GM12878 (cell line): ENCODE measurements around the gene KHK. TPM values are rescaled to one million over a fixed set of nuclear protein-coding genes. Genes with fewer than 3 reads are reported as not detected.

Source experiments
- BRCA1 ChIP-seq: IDR thresholded peaks from 2 replicates; pipeline ENCODE4 v1.6.1; 2011; ENCODE audit warnings: low read depth, low read length, improper control_type of control experiment
- NRF1 ChIP-seq: conservative IDR thresholded peaks from 2 replicates; pipeline ENCODE4 v1.6.1; 2011; ENCODE audit warnings: mild to moderate bottlenecking, low read depth, low read length, improper control_type of control experiment
- RAD51 ChIP-seq: fragments of 450-650 bp; IDR thresholded peaks from 2 replicates; pipeline ENCODE4 v1.6.1; 2016; ENCODE audit warnings: moderate library complexity, mild to moderate bottlenecking, inconsistent platforms
- RELA ChIP-seq: fragments of 450-650 bp; IDR thresholded peaks from 2 replicates; pipeline ENCODE4 v1.8.0; 2014; ENCODE audit warnings: borderline replicate concordance; ENCODE audit not compliant: partially characterized antibody
- ZNF24 ChIP-seq: fragments of 450-650 bp; IDR thresholded peaks from 2 replicates; pipeline ENCODE4 v1.6.1; 2017; ENCODE audit warnings: antibody characterized with exemption, mild to moderate bottlenecking
- ZNF274 ChIP-seq: IDR thresholded peaks from one replicate; pipeline ENCODE4 v1.8.0; 2011; ENCODE audit not compliant: insufficient read length, insufficient read depth
- polyA plus RNA-seq, 11 experiments: library from polyadenylated mRNA; depleted of rRNA in 4 of 11; unstranded in 6 of 11; stranded (reverse) in 5 of 11; fragments of >200 nt; fragmentation: Nextera tagmentation in 4 of 11; fragmentation: Illumina TruSeq in 1 of 11; extraction: Ambion mirVana in 4 of 11; extraction: Trizol in 1 of 11; gene quantifications; 1 replicate in 1 of 11; 2 replicates in 10 of 11; pipeline versions ENCODE4 v1.2.1 to v1.2.3, GENCODE V29; 2011 to 2016; ENCODE audit warnings: inconsistent platforms in 2 of 11, missing spikeins in 2 of 11, low read depth in 1 of 11
- total RNA-seq, 4 experiments: library from RNA; depleted of rRNA in 3 of 4; stranded (reverse); fragments of >200 nt in 3 of 4; fragmentation: Illumina TruSeq in 1 of 4; extraction: Trizol in 1 of 4; gene quantifications; 2 replicates each; pipeline versions ENCODE4 v1.2.1 to v1.2.3, GENCODE V29; 2013 to 2021
- TF ChIP-seq, protein P1 (sequence below): fragments of 450-650 bp; IDR thresholded peaks from 2 replicates; pipeline ENCODE4 v1.6.1; 2017; ENCODE audit warnings: antibody characterized with exemption, mild to moderate bottlenecking, moderate library complexity
- TF ChIP-seq, protein P2 (sequence below): fragments of 450-650 bp; formaldehyde crosslinking; IDR thresholded peaks from 2 replicates; pipeline ENCODE4 v1.4.0; 2022; ENCODE audit warnings: mild to moderate bottlenecking, moderate library complexity
- TF ChIP-seq, protein P3 (sequence below): IDR thresholded peaks from 2 replicates; pipeline ENCODE4 v1.6.1; 2011; ENCODE audit warnings: low read depth, mild to moderate bottlenecking, low read length, moderate library complexity, borderline replicate concordance; ENCODE audit errors: extremely low read depth
- TF ChIP-seq, protein P4 (sequence below): fragments of 450-650 bp; IDR thresholded peaks from 2 replicates; pipeline ENCODE4 v1.6.1; 2016; ENCODE audit warnings: mild to moderate bottlenecking

Gene KHK
- total and polyA plus RNA-seq, 10 of the 15 experiments (the other 5 are each of a cell fraction or from before 2014, with no cell fraction given) = 0.31 to 11.8 (median 3.9) TPM

DNA sequence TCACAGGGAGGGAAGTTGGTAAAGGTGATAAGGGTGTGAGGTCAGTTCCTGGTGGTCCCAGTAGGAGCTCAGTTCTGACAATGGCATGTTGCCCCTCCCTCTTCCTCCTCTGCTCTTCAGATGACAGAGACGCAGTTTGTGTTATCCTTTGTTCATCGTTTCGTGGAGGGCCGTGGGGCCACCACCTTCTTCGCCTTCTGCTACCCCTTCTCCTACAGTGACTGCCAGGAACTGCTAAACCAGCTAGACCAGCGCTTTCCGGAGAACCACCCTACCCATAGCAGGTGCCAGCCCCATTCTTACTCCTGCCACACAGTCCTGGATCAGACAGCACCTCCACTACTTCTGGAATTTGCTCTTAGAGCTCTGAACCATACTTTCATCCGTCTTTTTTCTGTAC is 32.8 kb upstream of the KHK start (continued):
- TF ChIP-seq, protein P1, sequence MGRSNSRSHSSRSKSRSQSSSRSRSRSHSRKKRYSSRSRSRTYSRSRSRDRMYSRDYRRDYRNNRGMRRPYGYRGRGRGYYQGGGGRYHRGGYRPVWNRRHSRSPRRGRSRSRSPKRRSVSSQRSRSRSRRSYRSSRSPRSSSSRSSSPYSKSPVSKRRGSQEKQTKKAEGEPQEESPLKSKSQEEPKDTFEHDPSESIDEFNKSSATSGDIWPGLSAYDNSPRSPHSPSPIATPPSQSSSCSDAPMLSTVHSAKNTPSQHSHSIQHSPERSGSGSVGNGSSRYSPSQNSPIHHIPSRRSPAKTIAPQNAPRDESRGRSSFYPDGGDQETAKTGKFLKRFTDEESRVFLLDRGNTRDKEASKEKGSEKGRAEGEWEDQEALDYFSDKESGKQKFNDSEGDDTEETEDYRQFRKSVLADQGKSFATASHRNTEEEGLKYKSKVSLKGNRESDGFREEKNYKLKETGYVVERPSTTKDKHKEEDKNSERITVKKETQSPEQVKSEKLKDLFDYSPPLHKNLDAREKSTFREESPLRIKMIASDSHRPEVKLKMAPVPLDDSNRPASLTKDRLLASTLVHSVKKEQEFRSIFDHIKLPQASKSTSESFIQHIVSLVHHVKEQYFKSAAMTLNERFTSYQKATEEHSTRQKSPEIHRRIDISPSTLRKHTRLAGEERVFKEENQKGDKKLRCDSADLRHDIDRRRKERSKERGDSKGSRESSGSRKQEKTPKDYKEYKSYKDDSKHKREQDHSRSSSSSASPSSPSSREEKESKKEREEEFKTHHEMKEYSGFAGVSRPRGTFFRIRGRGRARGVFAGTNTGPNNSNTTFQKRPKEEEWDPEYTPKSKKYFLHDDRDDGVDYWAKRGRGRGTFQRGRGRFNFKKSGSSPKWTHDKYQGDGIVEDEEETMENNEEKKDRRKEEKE = no peak
- TF ChIP-seq, protein P2, sequence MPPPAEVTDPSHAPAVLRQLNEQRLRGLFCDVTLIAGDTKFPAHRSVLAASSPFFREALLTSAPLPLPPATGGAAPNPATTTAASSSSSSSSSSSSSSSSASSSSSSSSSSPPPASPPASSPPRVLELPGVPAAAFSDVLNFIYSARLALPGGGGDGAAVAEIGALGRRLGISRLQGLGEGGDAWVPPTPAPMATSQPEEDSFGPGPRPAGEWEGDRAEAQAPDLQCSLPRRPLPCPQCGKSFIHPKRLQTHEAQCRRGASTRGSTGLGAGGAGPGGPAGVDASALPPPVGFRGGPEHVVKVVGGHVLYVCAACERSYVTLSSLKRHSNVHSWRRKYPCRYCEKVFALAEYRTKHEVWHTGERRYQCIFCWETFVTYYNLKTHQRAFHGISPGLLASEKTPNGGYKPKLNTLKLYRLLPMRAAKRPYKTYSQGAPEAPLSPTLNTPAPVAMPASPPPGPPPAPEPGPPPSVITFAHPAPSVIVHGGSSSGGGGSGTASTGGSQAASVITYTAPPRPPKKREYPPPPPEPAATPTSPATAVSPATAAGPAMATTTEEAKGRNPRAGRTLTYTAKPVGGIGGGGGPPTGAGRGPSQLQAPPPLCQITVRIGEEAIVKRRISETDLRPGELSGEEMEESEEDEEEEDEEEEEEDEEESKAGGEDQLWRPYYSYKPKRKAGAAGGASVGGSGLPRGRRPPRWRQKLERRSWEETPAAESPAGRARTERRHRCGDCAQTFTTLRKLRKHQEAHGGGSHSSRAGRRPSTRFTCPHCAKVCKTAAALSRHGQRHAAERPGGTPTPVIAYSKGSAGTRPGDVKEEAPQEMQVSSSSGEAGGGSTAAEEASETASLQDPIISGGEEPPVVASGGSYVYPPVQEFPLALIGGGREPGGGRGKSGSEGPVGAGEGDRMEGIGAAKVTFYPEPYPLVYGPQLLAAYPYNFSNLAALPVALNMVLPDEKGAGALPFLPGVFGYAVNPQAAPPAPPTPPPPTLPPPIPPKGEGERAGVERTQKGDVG (CRISPR knock-in tag) = no peak
- TF ChIP-seq, protein P3, sequence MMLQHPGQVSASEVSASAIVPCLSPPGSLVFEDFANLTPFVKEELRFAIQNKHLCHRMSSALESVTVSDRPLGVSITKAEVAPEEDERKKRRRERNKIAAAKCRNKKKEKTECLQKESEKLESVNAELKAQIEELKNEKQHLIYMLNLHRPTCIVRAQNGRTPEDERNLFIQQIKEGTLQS = no peak
- TF ChIP-seq ZNF274 (no peak), NRF1 (no peak), RAD51 (no peak), ZNF24 (no peak), RELA (no peak), BRCA1 (no peak)
- TF ChIP-seq, protein P4, sequence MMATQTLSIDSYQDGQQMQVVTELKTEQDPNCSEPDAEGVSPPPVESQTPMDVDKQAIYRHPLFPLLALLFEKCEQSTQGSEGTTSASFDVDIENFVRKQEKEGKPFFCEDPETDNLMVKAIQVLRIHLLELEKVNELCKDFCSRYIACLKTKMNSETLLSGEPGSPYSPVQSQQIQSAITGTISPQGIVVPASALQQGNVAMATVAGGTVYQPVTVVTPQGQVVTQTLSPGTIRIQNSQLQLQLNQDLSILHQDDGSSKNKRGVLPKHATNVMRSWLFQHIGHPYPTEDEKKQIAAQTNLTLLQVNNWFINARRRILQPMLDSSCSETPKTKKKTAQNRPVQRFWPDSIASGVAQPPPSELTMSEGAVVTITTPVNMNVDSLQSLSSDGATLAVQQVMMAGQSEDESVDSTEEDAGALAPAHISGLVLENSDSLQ = no peak
